ENCODE results near the gene NXNL1. TPM values are rescaled to one million over a fixed set of nuclear protein-coding genes. Genes with fewer than 3 reads are reported as not detected.

Gene NXNL1
- total and polyA plus RNA-seq, 2 of the 4 experiments (the other 2 are of a cell fraction) = not detected

GRCh38 chr19:17489392-17490030, 28.8 kb upstream of the NXNL1 start:
- Histone ChIP-seq H3K9me1 (ENCODE audit: insufficient read depth, low read length) (no peaks in the 10 kb centered on the region; the same call in 1 of the 2 replicates), H2AFZ (replicated peaks; ENCODE audit: low read length, poor library complexity) (no peak overlapping the region), H3K56ac (ENCODE audit: extremely low read depth, insufficient read depth, low read length) (no peak overlapping the region), H3K36me3 (ENCODE audit: control insufficient read depth, insufficient read depth, low read length) (peaks cover 12% of the 10 kb centered on the region), H3K4me2 (ENCODE audit: low read depth, low read length) (no peak overlapping the region), H4K5ac (ENCODE audit: low read depth, low read length) (no peak overlapping the region), H3K79me1 (ENCODE audit: low read depth in 1 of 2, low read length in 2 of 2) (peaks cover 0 to 10% of the 10 kb centered on the region in 2 experiments; a peak in 1 of 4 replicates), H3K9me3 (ENCODE audit: control insufficient read depth, insufficient read depth, low read length) (no peaks in the 10 kb centered on the region), H3K4ac (ENCODE audit: low read depth, low read length) (no peak overlapping the region), H3K9ac (ENCODE audit: low read depth, low read length) (no peak overlapping the region), H4K91ac (ENCODE audit: insufficient read depth, low read depth, low read length) (no peak overlapping the region), H2BK120ac (ENCODE audit: low read depth, low read length) (no peak overlapping the region), H3K18ac (ENCODE audit: low read depth, low read length) (no peak overlapping the region), H3K27ac (ENCODE audit: insufficient read depth, low read length) (no peak overlapping the region), H2AK5ac (ENCODE audit: low read depth, low read length) (no peak overlapping the region), H3K27me3 (ENCODE audit: control insufficient read depth, insufficient read depth, low read length) (no peaks in the 10 kb centered on the region), H3K14ac (replicated peaks; ENCODE audit: low read depth, low read length) (no peak overlapping the region), H4K20me1 (ENCODE audit: insufficient read depth, low read length) (peaks cover 9% of the 10 kb centered on the region), H3K4me3 (ENCODE audit: insufficient read depth, low read depth, low read length) (no peak overlapping the region), H2BK20ac (ENCODE audit: low read depth, low read length) (no peak overlapping the region), H2BK15ac (ENCODE audit: low read depth, low read length) (no peak overlapping the region), H3K4me1 (ENCODE audit: control insufficient read depth, insufficient read depth, low read length) (no peaks in the 10 kb centered on the region; the same call in 1 of the 2 replicates), H2AK9ac (replicated peaks; ENCODE audit: low read depth, low read length, poor library complexity) (no peak overlapping the region), H2BK5ac (ENCODE audit: low read depth, low read length, poor library complexity, severe bottlenecking) (no peak overlapping the region), H4K8ac (ENCODE audit: low read depth in 2 of 2, low read length in 2 of 2) (no peak overlapping the region), H3K23ac (ENCODE audit: low read depth, low read length) (no peak overlapping the region)
- TF ChIP-seq RAD21 (IDR thresholded peaks at IDR 0.05; ENCODE audit: low read length) (no peak), RFX5 (IDR thresholded peaks at IDR 0.05; ENCODE audit: low read depth, low read length) (no peak), CHD1 (IDR thresholded peaks at IDR 0.05; ENCODE audit: low read depth, low read length) (no peak), CTCF (conservative IDR thresholded peaks at IDR 0.05; ENCODE audit: low read depth, low read length) (no peak), BHLHE40 (IDR thresholded peaks at IDR 0.05; ENCODE audit: low read depth, low read length) (no peak), MAZ (IDR thresholded peaks at IDR 0.05; ENCODE audit: borderline replicate concordance, low read depth, low read length) (no peak), MAFK (IDR thresholded peaks at IDR 0.05; ENCODE audit: low read depth, low read length) (no peak), POLR2A (IDR thresholded peaks at IDR 0.05; ENCODE audit: low read depth, low read length) (no peak), CEBPB (IDR thresholded peaks at IDR 0.05; ENCODE audit: low read depth, low read length) (no peak), RCOR1 (IDR thresholded peaks at IDR 0.05; ENCODE audit: insufficient replicate concordance, low read length) (no peak), FOS (IDR thresholded peaks at IDR 0.05; ENCODE audit: low read depth, low read length) (no peak), NFE2L2 (IDR thresholded peaks at IDR 0.05; ENCODE audit: low read depth, low read length) (no peak), MXI1 (IDR thresholded peaks at IDR 0.05; ENCODE audit: borderline replicate concordance, low read depth, low read length) (no peak), SMC3 (IDR thresholded peaks at IDR 0.05; ENCODE audit: low read depth, low read length) (no peak)
- TF ChIP-seq, protein P1, sequence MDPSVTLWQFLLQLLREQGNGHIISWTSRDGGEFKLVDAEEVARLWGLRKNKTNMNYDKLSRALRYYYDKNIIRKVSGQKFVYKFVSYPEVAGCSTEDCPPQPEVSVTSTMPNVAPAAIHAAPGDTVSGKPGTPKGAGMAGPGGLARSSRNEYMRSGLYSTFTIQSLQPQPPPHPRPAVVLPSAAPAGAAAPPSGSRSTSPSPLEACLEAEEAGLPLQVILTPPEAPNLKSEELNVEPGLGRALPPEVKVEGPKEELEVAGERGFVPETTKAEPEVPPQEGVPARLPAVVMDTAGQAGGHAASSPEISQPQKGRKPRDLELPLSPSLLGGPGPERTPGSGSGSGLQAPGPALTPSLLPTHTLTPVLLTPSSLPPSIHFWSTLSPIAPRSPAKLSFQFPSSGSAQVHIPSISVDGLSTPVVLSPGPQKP (IDR thresholded peaks at IDR 0.05; ENCODE audit: borderline replicate concordance, low read depth, low read length) = no peak
- TF ChIP-seq, protein P2, sequence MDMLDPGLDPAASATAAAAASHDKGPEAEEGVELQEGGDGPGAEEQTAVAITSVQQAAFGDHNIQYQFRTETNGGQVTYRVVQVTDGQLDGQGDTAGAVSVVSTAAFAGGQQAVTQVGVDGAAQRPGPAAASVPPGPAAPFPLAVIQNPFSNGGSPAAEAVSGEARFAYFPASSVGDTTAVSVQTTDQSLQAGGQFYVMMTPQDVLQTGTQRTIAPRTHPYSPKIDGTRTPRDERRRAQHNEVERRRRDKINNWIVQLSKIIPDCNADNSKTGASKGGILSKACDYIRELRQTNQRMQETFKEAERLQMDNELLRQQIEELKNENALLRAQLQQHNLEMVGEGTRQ (IDR thresholded peaks at IDR 0.05; ENCODE audit: low read depth, low read length) = no peak
- no TSS peak for BruUV-seq (replicated peaks)
- intact Hi-C loops (cut with micrococcal nuclease) (loop anchor here (10.0 kb wide), 1 partner anchor 275 kb away; no protein-coding TSS in a partner anchor), in situ Hi-C loops (cut with MboI; ENCODE audit: low sequenced_read_pairs) (no loop called here), dilution Hi-C loops (cut with HindIII; ENCODE audit: low sequenced_read_pairs, unreplicated experiment) (no loop called here)
- DNase-seq (no peak), ATAC-seq (ENCODE audit: low read depth) (no peak)
- ChIA-PET POLR2A (ENCODE audit: unreplicated experiment) (no interaction called here), CTCF (no interaction called here)
- WGBS, 2 experiments (ENCODE audit: extremely low coverage in 2 of 2, insufficient read length in 1 of 2) = no CpG with 5 or more reads among the region's 9 CpGs

Data from IMR-90 (cell line).